SH-SY5Y (cell line): Measurements from ENCODE around the gene PDE3B.

Source experiments
- GATA2 ChIP-seq: IDR thresholded peaks from 2 replicates; pipeline ENCODE4 v1.6.1; 2011; ENCODE audit warnings: mild to moderate bottlenecking, low read depth, low read length
- GATA3 ChIP-seq: IDR thresholded peaks from 2 replicates; pipeline ENCODE4 v1.6.1; 2011; ENCODE audit warnings: low read depth, mild to moderate bottlenecking, low read length, moderate library complexity

The PDE3B gene

GRCh38 chr11:14643697-14644225, at the start of gene PDE3B:
Gene PDE3B (plus strand): TSS chr11:14643804. CDS start chr11:14644076, 272 bp downstream.
- no peak for TF ChIP-seq GATA2
- no peak for TF ChIP-seq GATA3

GRCh38 chr11:14607713-14608112, 35.9 kb upstream of the PDE3B start:
- TF ChIP-seq GATA3 (no peak), GATA2 (no peak)

DNA sequence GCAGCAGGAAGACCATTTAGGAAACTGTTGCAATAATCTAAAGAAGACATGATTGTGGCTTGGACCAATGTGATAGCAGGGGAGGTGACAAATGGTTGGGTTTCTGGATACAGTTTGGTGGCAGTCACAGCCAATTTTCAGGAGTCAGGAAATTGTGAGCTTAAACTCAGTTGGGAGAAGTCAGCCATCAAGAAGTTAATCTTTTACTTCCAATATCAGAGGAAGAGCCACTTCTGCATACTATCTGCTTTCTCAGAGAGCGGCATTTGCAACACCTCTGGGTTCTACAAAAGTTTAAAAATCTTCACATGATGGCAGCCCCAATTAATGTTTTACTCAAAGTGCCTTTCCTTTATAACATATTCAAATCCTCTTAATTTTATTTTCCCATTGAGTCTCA, 33.7 kb upstream of the PDE3B start:
- TF ChIP-seq GATA3 (no peak), GATA2 (no peak)

DNA sequence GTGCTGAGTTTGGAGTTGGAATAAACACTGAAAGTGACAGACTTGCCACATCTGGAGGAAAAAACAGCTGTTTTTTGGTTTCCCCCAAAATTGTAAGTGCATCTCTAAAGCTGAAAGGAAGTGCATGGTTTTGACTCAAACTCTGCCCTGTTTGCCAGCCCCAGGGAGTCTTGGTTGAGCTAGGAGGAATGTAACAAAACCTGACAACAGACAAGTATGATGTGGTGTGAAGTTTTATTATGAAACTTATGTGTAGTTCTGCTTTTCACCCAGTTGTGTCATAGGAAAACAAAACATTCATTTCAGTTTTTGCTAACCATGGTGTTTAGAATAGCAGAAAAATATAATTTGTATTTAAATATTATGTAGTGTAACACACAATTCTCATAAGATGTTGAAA, 31.7 kb upstream of the PDE3B start:
- TF ChIP-seq GATA2: no peak
- TF ChIP-seq GATA3: no peak

DNA sequence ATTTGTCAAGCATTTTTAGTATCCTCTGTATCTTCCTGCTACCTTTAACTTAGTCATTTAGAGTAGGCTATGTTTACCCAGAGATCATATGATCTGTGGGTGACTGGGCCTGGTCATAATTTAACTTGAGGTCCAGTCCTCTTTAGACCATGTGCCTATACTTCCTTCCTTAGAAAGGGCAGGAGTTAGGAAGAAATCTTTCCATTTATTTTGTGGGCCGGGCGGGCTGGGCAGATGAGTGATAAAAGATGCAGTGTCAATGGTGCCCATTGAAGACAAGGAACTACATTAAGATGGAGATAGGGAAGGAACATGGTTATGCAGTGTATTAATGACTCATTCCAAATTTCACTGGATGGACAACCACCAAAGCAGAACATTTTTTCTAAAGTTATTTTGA, 30.9 kb upstream of the PDE3B start:
- TF ChIP-seq GATA2 (no peak), GATA3 (no peak)

GRCh38 chr11:14614091-14614622, 29.4 kb upstream of the PDE3B start:
- TF ChIP-seq GATA2: no peak
- TF ChIP-seq GATA3: no peak

GRCh38 chr11:14617241-14618027, 26.2 kb upstream of the PDE3B start:
- TF ChIP-seq GATA2: no peak
- TF ChIP-seq GATA3: no peak

DNA sequence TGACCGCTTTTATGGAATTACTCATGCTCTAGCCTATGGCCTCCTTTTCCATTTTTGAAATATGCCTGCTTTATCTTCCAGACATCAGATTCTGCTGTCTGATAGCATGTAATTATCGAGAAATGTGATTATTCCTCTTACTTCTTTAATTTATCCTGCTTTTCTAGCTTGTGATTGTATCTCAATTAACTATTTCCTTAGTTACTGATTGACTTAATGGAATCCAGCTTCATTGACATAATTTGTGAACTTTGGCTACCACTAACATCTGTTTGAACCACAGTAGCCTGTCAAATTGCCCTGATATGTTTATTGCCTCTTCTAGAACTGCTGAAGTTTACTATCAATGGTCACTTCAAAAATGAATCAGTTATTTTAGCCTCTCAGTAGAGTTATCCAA, 25.5 kb upstream of the PDE3B start:
- TF ChIP-seq GATA3 (peak; percentile 78), GATA2 (no peak)

DNA sequence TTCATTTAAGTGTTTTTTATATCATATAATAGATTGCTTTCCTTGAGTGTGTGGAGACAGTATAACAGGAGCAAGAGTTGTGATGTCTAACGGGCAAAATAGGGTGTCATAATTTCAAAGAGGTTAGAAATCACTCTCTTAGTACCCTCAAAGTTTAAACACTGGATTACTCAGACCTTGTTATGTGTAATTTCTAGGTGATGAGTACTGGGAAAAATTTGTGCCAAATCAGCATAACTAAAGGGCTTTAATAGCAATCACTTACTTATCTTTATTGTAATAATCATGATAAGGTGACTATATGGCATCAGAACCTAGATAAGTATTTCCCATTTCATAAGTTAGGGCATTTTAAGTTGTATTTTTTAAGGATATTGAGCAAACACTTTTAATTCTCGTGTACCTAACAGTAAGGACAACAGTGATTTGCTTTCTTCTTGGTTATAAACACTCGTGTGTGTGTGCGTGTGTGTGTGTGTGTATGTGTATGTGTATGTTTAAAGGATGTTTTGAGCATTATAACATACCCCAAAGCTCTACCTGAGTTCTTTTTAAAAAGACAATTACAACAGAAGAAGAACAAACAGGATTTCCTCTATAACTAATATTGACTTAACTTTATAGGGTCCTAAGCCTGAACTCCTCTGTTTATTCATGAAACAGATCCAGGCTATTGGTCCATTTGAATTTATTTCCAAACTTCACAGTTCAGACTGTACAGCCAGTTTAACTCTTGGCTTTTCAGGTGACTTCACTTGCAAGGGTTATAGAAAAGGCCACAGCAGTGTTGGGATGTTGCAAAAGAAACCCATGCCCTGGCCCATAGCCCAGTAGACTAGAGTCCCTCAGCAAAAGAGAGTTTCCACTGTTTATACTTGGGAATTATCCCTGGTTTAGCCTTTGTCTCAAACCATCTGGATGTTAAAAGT, 23.7 kb upstream of the PDE3B start:
- TF ChIP-seq GATA2 (no peak), GATA3 (no peak)

- no peak for TF ChIP-seq GATA3
- TF ChIP-seq GATA2: no peak
Measured at GRCh38 chr11:14622223-14622954, 21.2 kb upstream of the PDE3B start.

- TF ChIP-seq GATA2: no peak
- no peak for TF ChIP-seq GATA3
Measured at GRCh38 chr11:14623036-14623435, 20.6 kb upstream of the PDE3B start.

DNA sequence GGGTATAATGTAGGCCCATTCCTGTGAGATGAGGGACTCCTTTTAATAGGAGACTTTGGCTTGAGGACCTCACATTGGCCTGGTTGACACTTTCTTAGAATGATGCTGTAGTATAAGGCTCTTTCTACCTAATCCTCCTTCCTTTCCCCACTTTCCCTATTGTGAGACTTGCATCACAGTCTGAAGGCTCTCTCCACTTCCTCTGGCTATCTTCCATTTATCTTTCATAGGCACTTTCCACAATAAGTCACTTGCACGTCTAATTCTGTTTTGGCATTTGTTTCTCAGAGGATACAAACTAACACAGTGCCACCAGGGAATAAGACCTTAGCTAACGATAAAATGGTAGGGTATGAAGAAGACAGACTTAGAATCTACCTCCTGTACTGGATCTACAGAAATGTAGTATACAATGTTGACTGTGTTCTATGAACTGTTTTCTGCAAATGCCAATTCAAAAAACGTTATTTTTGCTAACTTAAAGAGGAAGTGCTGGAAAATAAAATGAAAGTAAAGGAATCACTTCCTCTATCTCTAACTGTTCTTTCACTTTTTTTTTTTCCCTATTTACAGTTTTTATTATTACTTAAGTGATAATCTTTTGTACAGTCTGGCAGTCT, 17.9 kb upstream of the PDE3B start:
- TF ChIP-seq GATA3: no peak

- TF ChIP-seq GATA2 (no peak), GATA3 (no peak)
Measured at GRCh38 chr11:14626650-14627049, 17.0 kb upstream of the PDE3B start.

DNA sequence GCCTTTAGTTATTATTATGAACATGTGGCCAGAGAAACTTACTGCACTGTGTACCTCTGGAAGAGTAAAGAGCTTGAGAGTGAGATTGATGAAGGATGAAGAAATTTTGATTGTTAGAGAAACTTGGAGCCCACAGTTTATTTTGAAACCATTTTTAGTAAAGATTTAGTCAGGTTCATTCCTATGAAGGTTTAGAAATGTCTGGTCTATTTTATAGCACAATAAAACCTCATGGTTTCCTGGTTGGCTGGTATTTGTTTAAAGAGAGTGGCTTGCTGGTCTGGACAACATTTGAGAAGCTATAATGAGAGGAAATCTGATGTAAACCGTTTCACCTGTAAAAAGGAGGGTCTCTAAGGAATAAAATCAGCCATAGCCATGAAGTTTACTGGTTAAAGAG, 8.8 kb upstream of the PDE3B start:
- TF ChIP-seq GATA2 (no peak), GATA3 (no peak)
